IMR-90 (cell line): ENCODE data around the gene NR4A1. TPM values are rescaled to one million over a fixed set of nuclear protein-coding genes. Genes with fewer than 3 reads are reported as not detected.

ENCODE experiments used
- ATAC-seq: fragments of 200-7000 bp; cut with Tn5 transposase; 2 replicates; pipeline ENCODE4 v1.9.1; 2020; ENCODE audit warnings: low read depth, mild to moderate bottlenecking, moderate library complexity
- BruUV-seq: library from RNA; stranded (reverse); fragments of 400-500 nt; replicated peaks from 2 replicates; lab custom pipeline; 2021; lab: Mats Ljungman, UMichigan
- CTCF ChIA-PET: fragments of 300-600 bp; formaldehyde crosslinking; extraction: SDS; loops from one replicate; lab custom pipeline; 2021; ENCODE audit warnings: antibody characterized with exemption; lab: Yijun Ruan, JAX
- POLR2A ChIA-PET: fragments of 300-600 bp; sonication (Branson Sonifier 250); formaldehyde crosslinking; loops from one replicate; lab custom pipeline; 2022; ENCODE audit warnings: antibody characterized with exemption; ENCODE audit not compliant: unreplicated experiment; lab: Charles Lee
- DNase-seq: peaks from one replicate; pipeline ENCODE4 v3.0.0; 2013
- H2AFZ ChIP-seq: replicated peaks from 2 replicates; pipeline ENCODE3; 2013; ENCODE audit warnings: low read length, mild to moderate bottlenecking; ENCODE audit not compliant: poor library complexity
- H2AK5ac ChIP-seq: 2 replicates; pipeline ENCODE4 v1.6.1; 2013; ENCODE audit warnings: low read depth, low read length, inconsistent platforms
- H2AK9ac ChIP-seq: replicated peaks from 2 replicates; pipeline ENCODE3; 2013; ENCODE audit warnings: mild to moderate bottlenecking, low read depth, low read length, moderate library complexity; ENCODE audit not compliant: poor library complexity
- H2BK120ac ChIP-seq: 2 replicates; pipeline ENCODE4 v1.6.1; 2013; ENCODE audit warnings: low read depth, low read length, inconsistent platforms
- H2BK15ac ChIP-seq: 3 replicates; pipeline ENCODE4 v1.6.1; 2013; ENCODE audit warnings: low read depth, low read length, inconsistent platforms
- H2BK20ac ChIP-seq: 2 replicates; pipeline ENCODE4 v1.6.1; 2013; ENCODE audit warnings: low read depth, mild to moderate bottlenecking, inconsistent platforms, low read length, moderate library complexity
- H2BK5ac ChIP-seq: 2 replicates; pipeline ENCODE4 v1.6.1; 2013; ENCODE audit warnings: mild to moderate bottlenecking, low read depth, low read length, inconsistent platforms; ENCODE audit not compliant: poor library complexity, severe bottlenecking
- H3K14ac ChIP-seq: replicated peaks from 2 replicates; pipeline ENCODE4 v1.6.1; 2013; ENCODE audit warnings: low read depth, low read length, inconsistent platforms
- H3K18ac ChIP-seq: 2 replicates; pipeline ENCODE4 v1.6.1; 2013; ENCODE audit warnings: low read depth, low read length, control low read depth
- H3K23ac ChIP-seq: 2 replicates; pipeline ENCODE4 v1.6.1; 2013; ENCODE audit warnings: low read depth, low read length, inconsistent platforms
- H3K27ac ChIP-seq: 2 replicates; pipeline ENCODE4 v1.5.1; 2013; ENCODE audit warnings: mild to moderate bottlenecking, control low read depth, low read length; ENCODE audit not compliant: insufficient read depth
- H3K27me3 ChIP-seq: 2 replicates; pipeline ENCODE4 v1.6.1; 2013; ENCODE audit warnings: low read length; ENCODE audit not compliant: control insufficient read depth, insufficient read depth
- H3K36me3 ChIP-seq: 2 replicates; pipeline ENCODE4 v1.6.1; 2013; ENCODE audit warnings: low read length, mixed read lengths; ENCODE audit not compliant: control insufficient read depth, insufficient read depth
- H3K4ac ChIP-seq: 2 replicates; pipeline ENCODE4 v1.6.1; 2013; ENCODE audit warnings: low read depth, low read length, inconsistent platforms
- H3K4me1 ChIP-seq: 2 replicates; pipeline ENCODE4 v1.6.1; 2013; ENCODE audit warnings: low read length, mixed read lengths; ENCODE audit not compliant: control insufficient read depth, insufficient read depth
- H3K4me2 ChIP-seq: 2 replicates; pipeline ENCODE4 v1.6.1; 2013; ENCODE audit warnings: low read depth, mild to moderate bottlenecking, control low read depth, low read length, moderate library complexity
- H3K4me3 ChIP-seq: 2 replicates; pipeline ENCODE4 v1.5.1; 2013; ENCODE audit warnings: low read depth, mild to moderate bottlenecking, control low read depth, low read length, moderate library complexity; ENCODE audit not compliant: insufficient read depth
- H3K56ac ChIP-seq: 2 replicates; pipeline ENCODE4 v1.6.1; 2013; ENCODE audit warnings: low read length, inconsistent platforms; ENCODE audit not compliant: insufficient read depth; ENCODE audit errors: extremely low read depth
- H3K79me1 ChIP-seq, 2 experiments: 2 replicates each; pipeline ENCODE4 v1.6.1; 2013; ENCODE audit warnings: low read length in 2 of 2, inconsistent platforms in 1 of 2, low read depth in 1 of 2
- H3K9ac ChIP-seq: 2 replicates; pipeline ENCODE4 v1.6.1; 2013; ENCODE audit warnings: low read depth, low read length, control low read depth
- H3K9me1 ChIP-seq: 2 replicates; pipeline ENCODE4 v1.6.1; 2013; ENCODE audit warnings: low read length, inconsistent platforms; ENCODE audit not compliant: insufficient read depth
- H3K9me3 ChIP-seq: 2 replicates; pipeline ENCODE4 v1.6.1; 2013; ENCODE audit warnings: low read length; ENCODE audit not compliant: control insufficient read depth, insufficient read depth
- H4K20me1 ChIP-seq: 2 replicates; pipeline ENCODE4 v1.6.1; 2013; ENCODE audit warnings: low read length, inconsistent platforms; ENCODE audit not compliant: insufficient read depth
- H4K5ac ChIP-seq: 2 replicates; pipeline ENCODE4 v1.6.1; 2013; ENCODE audit warnings: mild to moderate bottlenecking, low read depth, low read length, control low read depth
- H4K8ac ChIP-seq, 2 experiments: 2 replicates each; pipeline ENCODE4 v1.6.1; 2013; ENCODE audit warnings: low read depth in 2 of 2, low read length in 2 of 2, control low read depth in 1 of 2, inconsistent platforms in 1 of 2
- H4K91ac ChIP-seq: 2 replicates; pipeline ENCODE4 v1.6.1; 2013; ENCODE audit warnings: low read depth, low read length, inconsistent platforms; ENCODE audit not compliant: insufficient read depth
- BHLHE40 ChIP-seq: fragments of 150-350 bp; IDR thresholded peaks from 2 replicates; pipeline ENCODE4 v1.6.1; 2016; ENCODE audit warnings: mild to moderate bottlenecking, low read depth, low read length
- CEBPB ChIP-seq: IDR thresholded peaks from 2 replicates; pipeline ENCODE4 v1.6.1; 2012; ENCODE audit warnings: low read depth, low read length, improper control_type of control experiment
- CHD1 ChIP-seq: IDR thresholded peaks from 2 replicates; pipeline ENCODE4 v1.6.1; 2012; ENCODE audit warnings: low read depth, low read length, improper control_type of control experiment
- FOS ChIP-seq: fragments of 150-350 bp; IDR thresholded peaks from 2 replicates; pipeline ENCODE4 v1.6.1; 2016; ENCODE audit warnings: low read depth, low read length
- MAFK ChIP-seq: IDR thresholded peaks from 2 replicates; pipeline ENCODE4 v1.6.1; 2012; ENCODE audit warnings: low read depth, low read length, improper control_type of control experiment
- MAZ ChIP-seq: IDR thresholded peaks from 2 replicates; pipeline ENCODE4 v1.6.1; 2012; ENCODE audit warnings: low read depth, mild to moderate bottlenecking, low read length, improper control_type of control experiment, moderate library complexity, borderline replicate concordance
- MXI1 ChIP-seq: IDR thresholded peaks from 2 replicates; pipeline ENCODE4 v1.6.1; 2012; ENCODE audit warnings: low read depth, mild to moderate bottlenecking, low read length, moderate library complexity, borderline replicate concordance
- NFE2L2 ChIP-seq: fragments of 150-350 bp; IDR thresholded peaks from 2 replicates; pipeline ENCODE4 v1.6.1; 2016; ENCODE audit warnings: low read depth, mild to moderate bottlenecking, low read length
- POLR2A ChIP-seq: IDR thresholded peaks from 2 replicates; pipeline ENCODE4 v1.6.1; 2012; ENCODE audit warnings: mild to moderate bottlenecking, low read depth, low read length
- RCOR1 ChIP-seq: IDR thresholded peaks from 2 replicates; pipeline ENCODE4 v1.6.1; 2012; ENCODE audit warnings: mild to moderate bottlenecking, low read length, improper control_type of control experiment; ENCODE audit not compliant: insufficient replicate concordance
- RFX5 ChIP-seq: IDR thresholded peaks from 2 replicates; pipeline ENCODE4 v1.8.0; 2012; ENCODE audit warnings: low read depth, mild to moderate bottlenecking, low read length, moderate library complexity
- SMC3 ChIP-seq: fragments of 150-350 bp; IDR thresholded peaks from 2 replicates; pipeline ENCODE4 v1.6.1; 2016; ENCODE audit warnings: low read depth, mild to moderate bottlenecking, antibody characterized with exemption, low read length, moderate library complexity
- WGBS, 2 experiments: methylation state at CpG; one replicate each; pipeline versions ENCODE4 v1.1.5 to v1.1.7; 2013; ENCODE audit warnings: missing lambda C conversion rate in 2 of 2; ENCODE audit not compliant: insufficient read length in 1 of 2; ENCODE audit errors: extremely low coverage in 2 of 2; 5-methylcytosine and 5-hydroxymethylcytosine counted together
- dilution Hi-C: fragments of 300-500 bp; cut with HindIII; formaldehyde crosslinking; loops from one replicate; pipeline ENCODE4 v1.14.3; 2018; ENCODE audit warnings: low sequenced_read_pairs; ENCODE audit not compliant: unreplicated experiment
- in situ Hi-C: fragments of 300-500 bp; cut with MboI; formaldehyde crosslinking; loops from 3 replicates; pipeline ENCODE4 v1.14.3; 2019; ENCODE audit warnings: low sequenced_read_pairs, inconsistent platforms, mixed read lengths
- intact Hi-C: fragments of 100-400 bp; cut with micrococcal nuclease; formaldehyde crosslinking; loops from 2 replicates; pipeline ENCODE4 v1.10.0; 2022
- polyA plus RNA-seq, 3 experiments: library from polyadenylated mRNA; depleted of rRNA; stranded (reverse); fragments of >200 nt; gene quantifications; 2 replicates each; pipeline ENCODE4 v1.2.3, GENCODE V29; 2012; ENCODE audit warnings: low replicate concordance in 1 of 3
- total RNA-seq: library from RNA; depleted of rRNA; stranded (reverse); fragments of >200 nt; gene quantifications from 2 replicates; pipeline ENCODE4 v1.2.3, GENCODE V29; 2012
- TF ChIP-seq, protein P1 (sequence below): fragments of 150-350 bp; IDR thresholded peaks from 2 replicates; pipeline ENCODE4 v1.6.1; 2017; ENCODE audit warnings: mild to moderate bottlenecking, antibody characterized with exemption, low read length, low read depth
- TF ChIP-seq, protein P2 (sequence below): conservative IDR thresholded peaks from 2 replicates; pipeline ENCODE4 v1.5.1; 2012; ENCODE audit warnings: mild to moderate bottlenecking, low read depth, low read length, improper control_type of control experiment
- TF ChIP-seq, protein P3 (sequence below): fragments of 150-350 bp; IDR thresholded peaks from 2 replicates; pipeline ENCODE4 v1.6.1; 2016; ENCODE audit warnings: low read depth, mild to moderate bottlenecking, low read length, moderate library complexity, borderline replicate concordance

The NR4A1 gene
- total and polyA plus RNA-seq, 2 of the 4 experiments (the other 2 are of a cell fraction) = 6.6 to 34.1 TPM

DNA sequence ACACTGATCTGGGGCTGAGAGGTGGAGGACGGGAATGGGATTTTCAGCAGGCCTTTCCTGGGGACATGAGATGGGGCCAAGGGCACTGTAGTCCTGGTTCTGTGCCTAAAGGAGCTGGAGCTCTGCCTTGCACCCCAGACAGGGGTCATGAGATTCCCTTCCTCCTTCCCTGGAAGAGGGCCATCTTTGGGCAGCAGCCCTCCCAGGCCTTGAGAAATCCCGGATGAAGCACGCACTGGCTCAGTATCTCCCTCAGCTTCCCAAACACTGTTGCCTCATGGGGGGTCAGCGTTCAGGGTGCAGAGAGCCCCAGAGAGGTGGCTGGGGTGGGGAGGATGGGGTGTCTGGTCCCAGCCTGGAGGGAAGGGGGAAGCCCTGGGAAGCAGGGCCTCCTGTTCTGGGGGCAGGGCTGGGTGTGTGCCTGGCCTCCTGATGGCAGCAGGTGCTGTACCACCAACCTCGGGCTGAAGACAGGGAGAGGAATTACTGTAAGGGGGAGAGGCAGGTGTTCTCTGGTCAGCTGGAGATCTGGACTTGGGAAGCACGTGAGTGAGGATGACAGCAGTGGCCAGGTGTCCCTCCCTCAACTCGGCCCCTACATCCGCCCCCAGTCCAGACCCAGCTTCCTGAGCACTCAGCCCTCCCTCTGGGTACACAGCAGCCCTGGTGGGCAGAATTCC, 8.4 kb upstream of the NR4A1 start:
- Histone ChIP-seq H3K18ac (no peak overlapping the region), H3K14ac (no peak overlapping the region), H4K91ac (no peak overlapping the region), H3K4me2 (no peak overlapping the region), H2AK5ac (no peak overlapping the region), H4K5ac (no peak overlapping the region), H3K9ac (no peak overlapping the region), H3K4ac (no peak overlapping the region), H3K27ac (no peak overlapping the region), H3K27me3 (no peaks in the 10 kb centered on the region), H3K79me1 (peaks cover 13 to 80% of the 10 kb centered on the region in 2 experiments; a peak in 3 of 4 replicates), H3K9me3 (no peaks in the 10 kb centered on the region), H2BK15ac (no peak overlapping the region), H3K4me1 (no peaks in the 10 kb centered on the region), H2BK20ac (no peak overlapping the region), H3K56ac (no peak overlapping the region), H3K23ac (no peak overlapping the region), H4K8ac (no peak overlapping the region), H2BK5ac (no peak overlapping the region), H2BK120ac (no peak overlapping the region), H2AFZ (no peak overlapping the region), H4K20me1 (peaks cover 38% of the 10 kb centered on the region), H2AK9ac (no peak overlapping the region), H3K36me3 (peaks cover 3% of the 10 kb centered on the region; the same call in 1 of the 2 replicates), H3K4me3 (no peak overlapping the region), H3K9me1 (peaks cover 30% of the 10 kb centered on the region)
- dilution Hi-C loops = no loop called here
- CTCF ChIA-PET = no interaction called here
- TF ChIP-seq MAFK (no peak), CHD1 (no peak), MXI1 (no peak), SMC3 (no peak), NFE2L2 (no peak), BHLHE40 (no peak), CEBPB (no peak), POLR2A (no peak), RCOR1 (no peak), MAZ (no peak), RFX5 (no peak), FOS (no peak)
- TF ChIP-seq, protein P1, sequence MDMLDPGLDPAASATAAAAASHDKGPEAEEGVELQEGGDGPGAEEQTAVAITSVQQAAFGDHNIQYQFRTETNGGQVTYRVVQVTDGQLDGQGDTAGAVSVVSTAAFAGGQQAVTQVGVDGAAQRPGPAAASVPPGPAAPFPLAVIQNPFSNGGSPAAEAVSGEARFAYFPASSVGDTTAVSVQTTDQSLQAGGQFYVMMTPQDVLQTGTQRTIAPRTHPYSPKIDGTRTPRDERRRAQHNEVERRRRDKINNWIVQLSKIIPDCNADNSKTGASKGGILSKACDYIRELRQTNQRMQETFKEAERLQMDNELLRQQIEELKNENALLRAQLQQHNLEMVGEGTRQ = no peak
- TF ChIP-seq, protein P2, sequence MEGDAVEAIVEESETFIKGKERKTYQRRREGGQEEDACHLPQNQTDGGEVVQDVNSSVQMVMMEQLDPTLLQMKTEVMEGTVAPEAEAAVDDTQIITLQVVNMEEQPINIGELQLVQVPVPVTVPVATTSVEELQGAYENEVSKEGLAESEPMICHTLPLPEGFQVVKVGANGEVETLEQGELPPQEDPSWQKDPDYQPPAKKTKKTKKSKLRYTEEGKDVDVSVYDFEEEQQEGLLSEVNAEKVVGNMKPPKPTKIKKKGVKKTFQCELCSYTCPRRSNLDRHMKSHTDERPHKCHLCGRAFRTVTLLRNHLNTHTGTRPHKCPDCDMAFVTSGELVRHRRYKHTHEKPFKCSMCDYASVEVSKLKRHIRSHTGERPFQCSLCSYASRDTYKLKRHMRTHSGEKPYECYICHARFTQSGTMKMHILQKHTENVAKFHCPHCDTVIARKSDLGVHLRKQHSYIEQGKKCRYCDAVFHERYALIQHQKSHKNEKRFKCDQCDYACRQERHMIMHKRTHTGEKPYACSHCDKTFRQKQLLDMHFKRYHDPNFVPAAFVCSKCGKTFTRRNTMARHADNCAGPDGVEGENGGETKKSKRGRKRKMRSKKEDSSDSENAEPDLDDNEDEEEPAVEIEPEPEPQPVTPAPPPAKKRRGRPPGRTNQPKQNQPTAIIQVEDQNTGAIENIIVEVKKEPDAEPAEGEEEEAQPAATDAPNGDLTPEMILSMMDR = no peak
- TF ChIP-seq, protein P3, sequence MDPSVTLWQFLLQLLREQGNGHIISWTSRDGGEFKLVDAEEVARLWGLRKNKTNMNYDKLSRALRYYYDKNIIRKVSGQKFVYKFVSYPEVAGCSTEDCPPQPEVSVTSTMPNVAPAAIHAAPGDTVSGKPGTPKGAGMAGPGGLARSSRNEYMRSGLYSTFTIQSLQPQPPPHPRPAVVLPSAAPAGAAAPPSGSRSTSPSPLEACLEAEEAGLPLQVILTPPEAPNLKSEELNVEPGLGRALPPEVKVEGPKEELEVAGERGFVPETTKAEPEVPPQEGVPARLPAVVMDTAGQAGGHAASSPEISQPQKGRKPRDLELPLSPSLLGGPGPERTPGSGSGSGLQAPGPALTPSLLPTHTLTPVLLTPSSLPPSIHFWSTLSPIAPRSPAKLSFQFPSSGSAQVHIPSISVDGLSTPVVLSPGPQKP = no peak
- POLR2A ChIA-PET = no interaction called here
- ATAC-seq (no peak), DNase-seq (no peak)
- in situ Hi-C loops = no loop called here
- WGBS, 2 experiments = 86% methylated on average over 1 of the region's 8 CpGs; no CpG with 5 or more reads in 1 of the 2 experiments
- no TSS peak for BruUV-seq
- intact Hi-C loops = no loop called here
